Nephron progenitor cell (in vitro differentiated cells): ENCODE results near the gene RAB4A.

Experiments
- DNase-seq: peaks from one replicate; pipeline ENCODE4 v3.0.0; 2021
- H3K27ac Mint-ChIP-seq: 2 replicates; pipeline ENCODE4 v1.8.0; 2021; ENCODE audit warnings: mild to moderate bottlenecking, moderate library complexity, mixed read lengths
- H3K27me3 Mint-ChIP-seq: 2 replicates; pipeline ENCODE4 v1.8.0; 2021; ENCODE audit warnings: mild to moderate bottlenecking, low read depth, mixed read lengths; ENCODE audit not compliant: poor library complexity
- H3K36me3 Mint-ChIP-seq: 2 replicates; pipeline ENCODE4 v1.8.0; 2021; ENCODE audit warnings: low read depth, mixed read lengths
- H3K4me1 Mint-ChIP-seq: 2 replicates; pipeline ENCODE4 v1.8.0; 2021; ENCODE audit warnings: mixed read lengths
- H3K4me3 Mint-ChIP-seq: 2 replicates; pipeline ENCODE4 v1.8.0; 2021; ENCODE audit warnings: mild to moderate bottlenecking, moderate library complexity, mixed read lengths
- H3K9me3 Mint-ChIP-seq: 2 replicates; pipeline ENCODE4 v1.8.0; 2021; ENCODE audit warnings: mild to moderate bottlenecking, moderate library complexity, mixed read lengths
- TF ChIP-seq, protein P1 (sequence below): fragments of 200-600 bp; sonication (generic); IDR thresholded peaks from 2 replicates; pipeline ENCODE4 v1.5.0; 2021; ENCODE audit warnings: antibody characterized with exemption

Gene RAB4A

GRCh38 chr1:229230140-229230892 is 40.6 kb upstream of the RAB4A start:
- TF ChIP-seq, protein P1, sequence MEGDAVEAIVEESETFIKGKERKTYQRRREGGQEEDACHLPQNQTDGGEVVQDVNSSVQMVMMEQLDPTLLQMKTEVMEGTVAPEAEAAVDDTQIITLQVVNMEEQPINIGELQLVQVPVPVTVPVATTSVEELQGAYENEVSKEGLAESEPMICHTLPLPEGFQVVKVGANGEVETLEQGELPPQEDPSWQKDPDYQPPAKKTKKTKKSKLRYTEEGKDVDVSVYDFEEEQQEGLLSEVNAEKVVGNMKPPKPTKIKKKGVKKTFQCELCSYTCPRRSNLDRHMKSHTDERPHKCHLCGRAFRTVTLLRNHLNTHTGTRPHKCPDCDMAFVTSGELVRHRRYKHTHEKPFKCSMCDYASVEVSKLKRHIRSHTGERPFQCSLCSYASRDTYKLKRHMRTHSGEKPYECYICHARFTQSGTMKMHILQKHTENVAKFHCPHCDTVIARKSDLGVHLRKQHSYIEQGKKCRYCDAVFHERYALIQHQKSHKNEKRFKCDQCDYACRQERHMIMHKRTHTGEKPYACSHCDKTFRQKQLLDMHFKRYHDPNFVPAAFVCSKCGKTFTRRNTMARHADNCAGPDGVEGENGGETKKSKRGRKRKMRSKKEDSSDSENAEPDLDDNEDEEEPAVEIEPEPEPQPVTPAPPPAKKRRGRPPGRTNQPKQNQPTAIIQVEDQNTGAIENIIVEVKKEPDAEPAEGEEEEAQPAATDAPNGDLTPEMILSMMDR = no peak
- Mint-ChIP-seq H3K4me1 (peaks cover 74% of the 10 kb centered on the region), H3K36me3 (no peaks in the 10 kb centered on the region), H3K27me3 (peaks cover 3% of the 10 kb centered on the region), H3K4me3 (peak overlapping the region; percentile 74), H3K27ac (peak overlapping the region; percentile 97), H3K9me3 (no peaks in the 10 kb centered on the region)
- peak; percentile 37 for DNase-seq

DNA sequence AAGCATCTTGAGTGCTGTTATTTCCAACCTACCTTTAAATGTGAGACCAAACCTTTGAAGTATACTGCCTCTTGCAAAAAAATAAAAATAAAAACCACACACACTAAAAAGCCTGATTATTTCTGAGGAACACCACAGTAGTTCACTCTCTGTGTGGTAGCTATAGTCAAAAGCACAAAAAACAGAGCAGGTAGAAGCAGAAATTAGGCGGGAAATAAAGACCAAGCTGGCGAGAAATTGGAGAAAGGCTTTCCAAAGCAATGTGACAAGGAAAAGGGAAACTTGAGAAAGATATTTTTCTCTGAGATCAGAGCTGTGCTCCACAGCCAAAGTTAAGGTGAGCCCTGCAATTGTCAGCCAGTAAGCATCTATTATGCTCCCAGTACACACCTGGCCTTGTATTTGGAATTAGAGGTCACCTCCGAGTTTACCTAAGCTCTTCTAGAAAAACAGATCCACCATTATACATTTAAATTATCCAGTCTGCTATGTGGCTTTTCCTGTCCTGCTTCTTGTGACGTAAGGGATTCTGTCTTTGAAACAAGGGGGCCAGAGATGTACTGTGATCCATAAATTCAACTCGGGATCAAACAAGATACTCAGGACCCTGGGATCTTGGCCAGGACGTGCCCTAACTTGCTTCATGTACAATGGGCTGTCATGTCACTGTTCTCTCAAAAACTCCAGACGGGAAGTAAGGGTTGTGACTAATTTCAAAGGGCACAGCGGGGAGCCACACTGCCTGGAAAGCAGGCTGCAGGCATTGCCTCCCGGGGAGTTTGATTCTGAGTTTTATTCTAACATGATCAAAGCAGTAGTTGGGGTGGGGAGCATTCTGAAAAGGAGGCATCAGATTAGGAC is 39.8 kb upstream of the RAB4A start:
- no peak for DNase-seq
- peak overlapping the region; percentile 39 for H3K4me3 Mint-ChIP-seq
- no peaks in the 10 kb centered on the region for H3K36me3 Mint-ChIP-seq
- H3K27ac Mint-ChIP-seq = peak overlapping the region; percentile 34
- H3K9me3 Mint-ChIP-seq = no peaks in the 10 kb centered on the region
- TF ChIP-seq, protein P1 = no peak
- peaks cover 75% of the 10 kb centered on the region for H3K4me1 Mint-ChIP-seq
- H3K27me3 Mint-ChIP-seq = peaks cover 3% of the 10 kb centered on the region

GRCh38 chr1:229231754-229232119 is 39.2 kb upstream of the RAB4A start:
- TF ChIP-seq, protein P1 = no peak
- Mint-ChIP-seq H3K36me3 (no peaks in the 10 kb centered on the region), H3K4me3 (no peak overlapping the region), H3K4me1 (peaks cover 75% of the 10 kb centered on the region), H3K9me3 (no peaks in the 10 kb centered on the region), H3K27ac (no peak overlapping the region), H3K27me3 (peaks cover 3% of the 10 kb centered on the region)
- DNase-seq = no peak

- peaks cover 3% of the 10 kb centered on the region for H3K27me3 Mint-ChIP-seq
- no peak for DNase-seq
- H3K4me3 Mint-ChIP-seq = no peak overlapping the region
- TF ChIP-seq, protein P1 = no peak
- peaks cover 6% of the 10 kb centered on the region for H3K36me3 Mint-ChIP-seq
- peak overlapping the region; percentile 55 for H3K27ac Mint-ChIP-seq
- peaks cover 7% of the 10 kb centered on the region for H3K9me3 Mint-ChIP-seq
- peaks cover 70% of the 10 kb centered on the region for H3K4me1 Mint-ChIP-seq
These were observed 35.9 kb upstream of the RAB4A start for GRCh38 chr1:229234870-229235472.

- H3K36me3 Mint-ChIP-seq = peaks cover 11% of the 10 kb centered on the region
- H3K27me3 Mint-ChIP-seq = peaks cover 3% of the 10 kb centered on the region
- TF ChIP-seq, protein P1 = no peak
- peaks cover 16% of the 10 kb centered on the region for H3K9me3 Mint-ChIP-seq
- DNase-seq = no peak
- H3K4me3 Mint-ChIP-seq = no peak overlapping the region
- H3K4me1 Mint-ChIP-seq = peaks cover 46% of the 10 kb centered on the region
- H3K27ac Mint-ChIP-seq = no peak overlapping the region
These were observed 33.6 kb upstream of the RAB4A start for GRCh38 chr1:229237320-229237719.
